WTC11 (cell line): ENCODE data around the gene SLC35F5. TPM values are rescaled to one million over a fixed set of nuclear protein-coding genes. Genes with fewer than 3 reads are reported as not detected.

Experiments
- AFF4 ChIP-seq: sonication (generic); formaldehyde crosslinking; IDR thresholded peaks from 2 replicates; pipeline ENCODE4 v1.8.1; 2023; ENCODE audit warnings: mild to moderate bottlenecking, missing genetic modification reagents, borderline replicate concordance
- ATF3 ChIP-seq: sonication (generic); formaldehyde crosslinking; conservative IDR thresholded peaks from 2 replicates; pipeline ENCODE4 v1.8.1; 2022; ENCODE audit warnings: mild to moderate bottlenecking, missing genetic modification reagents
- CREM ChIP-seq: sonication (generic); formaldehyde crosslinking; IDR thresholded peaks from 2 replicates; pipeline ENCODE4 v1.8.1; 2022; ENCODE audit warnings: mild to moderate bottlenecking, missing genetic modification reagents, moderate library complexity
- E2F1 ChIP-seq: sonication (generic); formaldehyde crosslinking; IDR thresholded peaks from 2 replicates; pipeline ENCODE4 v1.8.0; 2022; ENCODE audit warnings: mild to moderate bottlenecking, missing genetic modification reagents
- FOXK1 ChIP-seq: sonication (generic); formaldehyde crosslinking; IDR thresholded peaks from 2 replicates; pipeline ENCODE4 v1.8.0; 2022; ENCODE audit warnings: mild to moderate bottlenecking, moderate library complexity, missing genetic modification reagents
- HMGA2 ChIP-seq: fragments of 250-450 bp; sonication (Bioruptor Pico); IDR thresholded peaks from 2 replicates; pipeline ENCODE4 v1.4.0; 2021; ENCODE audit warnings: mild to moderate bottlenecking, moderate library complexity
- IRF1 ChIP-seq: sonication (generic); formaldehyde crosslinking; IDR thresholded peaks from 2 replicates; pipeline ENCODE4 v1.8.0; 2023; ENCODE audit warnings: missing genetic modification reagents
- KAT7 ChIP-seq: sonication (generic); formaldehyde crosslinking; IDR thresholded peaks from 2 replicates; pipeline ENCODE4 v1.8.1; 2023; ENCODE audit warnings: missing genetic modification reagents, mild to moderate bottlenecking, borderline replicate concordance
- MXD4 ChIP-seq: fragments of 250-450 bp; sonication (Bioruptor Pico); IDR thresholded peaks from 2 replicates; pipeline ENCODE4 v1.8.0; 2021; ENCODE audit warnings: mild to moderate bottlenecking, moderate library complexity, borderline replicate concordance
- MYBL2 ChIP-seq: sonication (generic); formaldehyde crosslinking; IDR thresholded peaks from 2 replicates; pipeline ENCODE4 v1.8.1; 2023; ENCODE audit warnings: mild to moderate bottlenecking, moderate library complexity, missing genetic modification reagents
- PRRX2 ChIP-seq: fragments of 250-450 bp; sonication (Bioruptor Pico); IDR thresholded peaks from 2 replicates; pipeline ENCODE4 v1.8.0; 2021; ENCODE audit warnings: mild to moderate bottlenecking
- SMAD4 ChIP-seq: sonication (generic); formaldehyde crosslinking; IDR thresholded peaks from 2 replicates; pipeline ENCODE4 v1.8.0; 2022; ENCODE audit warnings: mild to moderate bottlenecking, missing genetic modification reagents
- STAT6 ChIP-seq: sonication (generic); formaldehyde crosslinking; conservative IDR thresholded peaks from 2 replicates; pipeline ENCODE4 v1.8.1; 2023; ENCODE audit warnings: mild to moderate bottlenecking, low read depth, missing genetic modification reagents, moderate library complexity
- USF2 ChIP-seq: sonication (generic); formaldehyde crosslinking; IDR thresholded peaks from 2 replicates; pipeline ENCODE4 v1.8.1; 2023; ENCODE audit warnings: mild to moderate bottlenecking, missing genetic modification reagents, moderate library complexity
- ZBTB21 ChIP-seq: sonication (generic); formaldehyde crosslinking; IDR thresholded peaks from 2 replicates; pipeline ENCODE4 v1.8.1; 2023; ENCODE audit warnings: mild to moderate bottlenecking, missing genetic modification reagents, borderline replicate concordance
- ZMAT4 ChIP-seq: fragments of 250-450 bp; sonication (Bioruptor Pico); IDR thresholded peaks from 2 replicates; pipeline ENCODE4 v1.9.0; 2021; ENCODE audit warnings: mild to moderate bottlenecking
- ZNF219 ChIP-seq: sonication (generic); formaldehyde crosslinking; IDR thresholded peaks from 2 replicates; pipeline ENCODE4 v1.8.0; 2023; ENCODE audit warnings: missing genetic modification reagents, mild to moderate bottlenecking, borderline replicate concordance
- ZNF232 ChIP-seq: sonication (generic); formaldehyde crosslinking; IDR thresholded peaks from 2 replicates; pipeline ENCODE4 v1.8.0; 2022; ENCODE audit warnings: mild to moderate bottlenecking, missing genetic modification reagents
- ZNF281 ChIP-seq: sonication (generic); formaldehyde crosslinking; IDR thresholded peaks from 2 replicates; pipeline ENCODE4 v1.8.0; 2023; ENCODE audit warnings: mild to moderate bottlenecking, missing genetic modification reagents
- ZNF512 ChIP-seq: sonication (generic); formaldehyde crosslinking; IDR thresholded peaks from 2 replicates; pipeline ENCODE4 v1.8.1; 2022; ENCODE audit warnings: missing genetic modification reagents, borderline replicate concordance
- total RNA-seq: library from RNA; stranded (reverse); gene quantifications from 3 replicates; pipeline ENCODE4 v1.2.3, GENCODE V29; 2021

Gene SLC35F5
- total RNA-seq, 1 experiment from 2014 or later, result 20.3 TPM

- TF ChIP-seq ZNF281 (CRISPR knock-in tag), result peak; percentile 75; the same call in 1 of the 2 replicates
- no peak for TF ChIP-seq E2F1 (CRISPR knock-in tag)
- no peak for TF ChIP-seq ATF3
- TF ChIP-seq MYBL2 (CRISPR knock-in tag), result peak; percentile 61; the same call in 1 of the 2 replicates
- TF ChIP-seq ZNF232 (CRISPR knock-in tag), result peak; percentile 74; the same call in 1 of the 2 replicates
- no peak for TF ChIP-seq ZMAT4 (CRISPR knock-in tag)
- 0 out of 2 replicates have a peak, but pooled peaks have one; percentile 19 for TF ChIP-seq IRF1 (CRISPR knock-in tag)
- TF ChIP-seq SMAD4 (CRISPR knock-in tag), result no peak
- no peak for TF ChIP-seq USF2
- TF ChIP-seq PRRX2 (CRISPR knock-in tag), result no peak
- TF ChIP-seq KAT7 (CRISPR knock-in tag), result no peak; the same call in 1 of the 2 replicates
- no peak for TF ChIP-seq ZNF219
- peak; percentile 99 for TF ChIP-seq CREM (CRISPR knock-in tag)
- peak; percentile 85; the same call in 1 of the 2 replicates for TF ChIP-seq ZBTB21 (CRISPR knock-in tag)
- no peak for TF ChIP-seq STAT6
- TF ChIP-seq ZNF512 (CRISPR knock-in tag), result 0 out of 2 replicates have a peak, but pooled peaks have one; percentile 39
- no peak for TF ChIP-seq MXD4 (CRISPR knock-in tag)
- TF ChIP-seq HMGA2 (CRISPR knock-in tag), result no peak
- peak; percentile 79; the same call in 1 of the 2 replicates for TF ChIP-seq FOXK1 (CRISPR knock-in tag)
- TF ChIP-seq AFF4 (CRISPR knock-in tag), result no peak
Measured at GRCh38 chr2:113756355-113757137, at the start of gene SLC35F5 (continued).
